ENCODE results near the gene KDR.

- TF ChIP-seq CTCF (IDR thresholded peaks at IDR 0.05) (no peak), POLR2A (IDR thresholded peaks at IDR 0.05) (no peak)
These were observed 45.1 kb downstream of the KDR start for GRCh38 chr4:55080174-55080865.
